GM12801 (cell line): ENCODE results near the gene CYP4F11.

Experiments
- TF ChIP-seq, protein P1 (sequence below): IDR thresholded peaks from one replicate; pipeline ENCODE4 v1.5.1; 2011; ENCODE audit warnings: control low read depth; ENCODE audit not compliant: insufficient read length; ENCODE audit errors: extremely low read depth

Gene CYP4F11

DNA sequence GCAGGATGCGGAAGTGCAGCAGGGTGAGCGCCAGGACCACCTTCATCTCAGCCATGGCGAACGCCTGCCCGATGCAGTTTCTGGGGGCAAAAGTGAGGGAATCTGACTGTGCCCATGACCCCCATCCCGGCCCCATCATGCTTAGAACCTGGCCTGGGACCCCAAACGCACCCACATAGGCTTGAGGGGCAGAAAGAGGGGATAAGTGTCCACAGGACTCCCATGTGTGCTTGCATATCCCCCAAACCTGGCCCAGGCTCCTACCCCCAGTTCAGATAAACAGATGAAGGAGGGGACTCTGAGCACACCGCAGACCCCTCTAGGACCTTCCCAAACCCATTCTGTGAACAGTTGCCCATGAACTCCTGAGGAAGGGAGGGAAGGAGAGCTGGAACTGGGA, 20.5 kb downstream of the CYP4F11 start:
- TF ChIP-seq, protein P1, sequence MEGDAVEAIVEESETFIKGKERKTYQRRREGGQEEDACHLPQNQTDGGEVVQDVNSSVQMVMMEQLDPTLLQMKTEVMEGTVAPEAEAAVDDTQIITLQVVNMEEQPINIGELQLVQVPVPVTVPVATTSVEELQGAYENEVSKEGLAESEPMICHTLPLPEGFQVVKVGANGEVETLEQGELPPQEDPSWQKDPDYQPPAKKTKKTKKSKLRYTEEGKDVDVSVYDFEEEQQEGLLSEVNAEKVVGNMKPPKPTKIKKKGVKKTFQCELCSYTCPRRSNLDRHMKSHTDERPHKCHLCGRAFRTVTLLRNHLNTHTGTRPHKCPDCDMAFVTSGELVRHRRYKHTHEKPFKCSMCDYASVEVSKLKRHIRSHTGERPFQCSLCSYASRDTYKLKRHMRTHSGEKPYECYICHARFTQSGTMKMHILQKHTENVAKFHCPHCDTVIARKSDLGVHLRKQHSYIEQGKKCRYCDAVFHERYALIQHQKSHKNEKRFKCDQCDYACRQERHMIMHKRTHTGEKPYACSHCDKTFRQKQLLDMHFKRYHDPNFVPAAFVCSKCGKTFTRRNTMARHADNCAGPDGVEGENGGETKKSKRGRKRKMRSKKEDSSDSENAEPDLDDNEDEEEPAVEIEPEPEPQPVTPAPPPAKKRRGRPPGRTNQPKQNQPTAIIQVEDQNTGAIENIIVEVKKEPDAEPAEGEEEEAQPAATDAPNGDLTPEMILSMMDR = no peak

DNA sequence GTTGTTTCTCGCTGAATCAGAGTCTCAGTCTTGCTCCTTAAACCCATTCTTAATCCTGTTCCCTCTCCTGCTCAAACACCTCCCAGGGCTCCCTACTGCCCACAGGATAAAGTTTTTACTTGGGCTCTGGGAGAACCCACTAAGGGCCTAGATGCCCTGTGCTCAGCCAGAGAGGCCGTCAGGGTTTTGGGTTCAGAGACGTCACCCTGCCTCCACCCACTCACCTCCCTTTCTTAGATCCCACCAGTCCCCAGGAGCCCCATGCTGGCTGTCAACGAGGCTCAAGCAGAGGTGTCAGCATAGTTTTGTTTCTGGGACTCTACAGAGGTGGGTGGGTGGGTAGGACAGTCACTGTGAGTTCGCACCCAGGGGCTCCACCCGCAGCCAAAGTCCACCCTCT, 20.9 kb downstream of the CYP4F11 start:
- TF ChIP-seq, protein P1 = no peak

DNA sequence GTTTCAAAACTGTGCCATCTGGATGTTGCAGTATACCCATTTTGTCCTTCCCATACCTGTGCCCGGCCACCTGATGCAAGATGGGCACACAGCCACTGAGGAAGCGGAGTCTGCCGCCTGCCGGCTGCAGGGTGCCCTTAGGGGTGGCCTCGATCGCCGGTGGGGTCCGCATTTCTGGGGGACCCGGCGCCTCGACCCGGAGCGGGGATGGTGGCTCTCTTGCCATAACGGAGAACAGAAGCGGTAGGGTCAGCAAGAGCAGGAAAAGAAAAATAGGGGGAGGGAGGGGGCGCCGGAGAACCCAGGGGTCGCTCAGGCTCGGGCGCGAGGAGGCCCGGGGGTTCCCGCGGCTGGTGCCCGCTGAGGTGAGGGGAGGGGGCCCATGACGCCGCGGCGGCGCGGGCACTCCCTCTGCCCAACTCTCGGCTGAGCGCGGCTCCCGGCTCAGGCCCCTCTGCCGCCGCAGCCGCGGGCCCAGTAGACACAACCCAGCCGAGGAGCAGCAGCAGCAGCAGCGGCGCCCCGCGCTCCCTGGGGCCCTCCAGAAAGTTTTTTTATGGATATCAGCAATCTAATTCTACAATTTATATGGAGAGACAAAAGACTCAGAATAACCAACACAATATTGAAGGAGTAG, 22.6 kb downstream of the CYP4F11 start:
- TF ChIP-seq, protein P1 = no peak

DNA sequence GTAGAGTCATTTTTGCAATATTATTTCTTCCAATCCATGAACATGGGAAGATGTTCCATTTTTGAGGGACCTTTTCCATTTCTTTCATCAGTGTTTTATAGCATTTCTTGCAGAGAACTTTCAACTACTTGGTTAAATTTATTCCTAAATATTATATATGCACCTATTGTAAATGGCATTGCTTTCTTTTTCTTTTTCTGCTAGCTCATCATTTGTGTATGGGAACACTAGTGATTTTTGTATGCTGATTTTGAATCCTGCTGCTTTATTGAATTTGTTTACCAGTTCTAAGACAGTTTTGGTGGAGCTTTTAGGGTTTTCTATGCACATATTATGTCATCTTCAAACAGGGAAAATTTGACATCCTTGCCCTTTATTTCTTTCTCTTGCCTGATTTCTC, 29.3 kb downstream of the CYP4F11 start:
- TF ChIP-seq, protein P1 = no peak

DNA sequence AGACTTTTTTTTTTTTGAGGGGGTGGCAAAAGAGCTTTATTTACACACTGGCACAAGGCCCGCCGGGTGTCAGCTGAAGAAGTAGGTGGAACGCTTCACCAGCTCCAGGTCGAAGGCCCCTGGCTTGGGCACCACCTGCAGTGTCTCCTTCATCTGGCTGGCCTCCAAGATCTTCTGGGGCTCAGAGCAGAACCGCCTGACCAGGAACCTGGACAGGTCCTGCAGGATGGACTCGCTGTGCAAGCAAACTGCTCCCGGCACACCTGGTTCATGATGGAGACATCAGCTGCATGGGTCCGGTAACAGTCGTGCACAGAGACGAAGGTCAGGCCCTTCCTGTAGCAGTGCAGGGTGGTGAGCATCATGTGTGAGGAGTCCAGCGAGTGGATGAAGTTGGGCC, 32.1 kb downstream of the CYP4F11 start:
- TF ChIP-seq, protein P1 = no peak

DNA sequence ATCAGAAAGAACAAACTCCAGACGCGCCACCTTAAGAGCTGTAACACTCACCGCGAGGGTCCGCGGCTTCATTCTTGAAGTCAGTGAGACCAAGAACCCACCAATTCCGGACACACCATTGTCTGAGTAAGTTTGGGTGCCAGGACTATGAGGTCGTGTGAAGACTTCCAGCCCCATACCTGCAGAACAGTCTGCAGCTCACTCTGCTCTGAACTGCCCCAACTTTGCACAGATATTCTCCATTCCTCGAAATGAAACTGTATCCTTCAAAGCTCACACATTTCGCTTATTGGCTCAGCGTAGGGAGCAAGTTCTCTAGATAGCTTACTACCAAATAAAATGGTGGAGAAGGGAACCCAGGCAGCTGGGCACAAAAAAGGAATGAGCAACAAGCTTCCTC, 33.8 kb downstream of the CYP4F11 start:
- TF ChIP-seq, protein P1 = no peak

DNA sequence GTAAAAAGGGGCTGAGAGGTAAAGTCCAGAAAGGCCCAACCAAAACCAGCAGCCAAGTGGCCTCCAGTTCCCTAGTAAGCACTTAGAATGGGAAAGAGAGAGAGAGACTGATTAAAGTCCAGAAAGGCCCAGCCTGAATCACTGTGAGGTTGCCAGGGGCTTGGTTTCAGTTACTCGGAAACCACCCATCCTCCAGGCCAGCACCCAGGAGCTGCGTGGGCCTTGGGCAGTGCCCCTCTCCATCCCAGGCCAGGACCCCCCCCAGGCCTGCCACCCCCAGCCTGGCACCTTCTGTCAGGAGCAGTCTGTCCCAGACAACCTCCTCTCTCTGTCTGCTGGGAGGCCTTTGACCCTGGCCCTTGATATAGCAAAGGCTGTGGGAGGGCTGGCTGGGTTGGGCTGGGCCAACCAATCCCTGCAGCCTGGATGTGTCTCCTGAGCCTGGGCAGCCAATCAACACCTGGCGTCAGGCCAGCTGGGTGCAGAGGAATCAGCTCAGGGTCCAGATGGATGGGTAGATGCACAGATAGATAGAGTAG, 36.5 kb downstream of the CYP4F11 start, which contains the start of gene CYP4F2:
TSS of gene CYP4F2 (minus strand) at position 337 of the 539 bp plus-strand sequence. CDS start 463 bp downstream, outside the sequence.
- TF ChIP-seq, protein P1 = no peak
